HEK293 (cell line): Measurements from ENCODE around the gene MAN1B1.

ENCODE experiments used
- CTCF ChIA-PET: fragments of 350-600 bp; formaldehyde crosslinking; extraction: SDS; loops from one replicate; lab custom pipeline; 2021; ENCODE audit warnings: antibody characterized with exemption; lab: Yijun Ruan, JAX
- POLR2A ChIA-PET: fragments of 300-600 bp; formaldehyde crosslinking; extraction: SDS; loops from one replicate; lab custom pipeline; 2020; ENCODE audit warnings: antibody characterized with exemption, inconsistent platforms; lab: Yijun Ruan, JAX
- H3K27ac ChIP-seq: fragments of 200-500 bp; sonication (Bioruptor generic); 2 replicates; pipeline ENCODE4 v1.5.1; 2014; ENCODE audit warnings: low read depth, low read length, control low read depth, inconsistent platforms; ENCODE audit errors: extremely low read depth
- H3K36me3 ChIP-seq, 2 experiments: fragments of 200-500 bp in 1 of 2; sonication (Bioruptor generic) in 1 of 2; 1 replicate in 1 of 2; 2 replicates in 1 of 2; pipeline ENCODE4 v1.5.1; 2014 to 2017; ENCODE audit warnings: inconsistent platforms in 2 of 2, low read length in 2 of 2; ENCODE audit not compliant: control insufficient read depth in 2 of 2, insufficient read depth in 1 of 2
- H3K4me1 ChIP-seq: fragments of 200-500 bp; sonication (Bioruptor generic); 2 replicates; pipeline ENCODE4 v1.5.1; 2014; ENCODE audit warnings: mild to moderate bottlenecking, low read length, inconsistent platforms; ENCODE audit not compliant: control insufficient read depth, insufficient read depth
- H3K4me3 ChIP-seq: 2 replicates; pipeline ENCODE4 v1.5.1; 2011; ENCODE audit warnings: low read depth, mild to moderate bottlenecking, control low read depth, low read length, moderate library complexity
- H3K9me3 ChIP-seq: fragments of 200-500 bp; sonication (Bioruptor generic); 2 replicates; pipeline ENCODE4 v1.5.1; 2014; ENCODE audit warnings: low read depth, low read length, inconsistent platforms; ENCODE audit not compliant: control insufficient read depth, insufficient read depth
- GLIS1 ChIP-seq: fragments of 450-650 bp; formaldehyde crosslinking; IDR thresholded peaks from 2 replicates; pipeline ENCODE4 v1.5.1; 2016; ENCODE audit warnings: missing biosample characterization, missing genetic modification characterization
- KLF1 ChIP-seq: fragments of 450-650 bp; formaldehyde crosslinking; IDR thresholded peaks from 2 replicates; pipeline ENCODE4 v1.5.1; 2016; ENCODE audit warnings: missing biosample characterization, missing genetic modification characterization
- KLF10 ChIP-seq: fragments of 450-650 bp; IDR thresholded peaks from 2 replicates; pipeline ENCODE4 v1.5.1; 2018; ENCODE audit warnings: missing biosample characterization, mild to moderate bottlenecking, missing genetic modification characterization
- KLF9 ChIP-seq: fragments of 450-650 bp; formaldehyde crosslinking; IDR thresholded peaks from 2 replicates; pipeline ENCODE4 v1.5.1; 2016; ENCODE audit warnings: missing biosample characterization, missing genetic modification characterization, low read depth
- SP2 ChIP-seq: fragments of 450-650 bp; formaldehyde crosslinking; IDR thresholded peaks from 2 replicates; pipeline ENCODE4 v1.5.1; 2016; ENCODE audit warnings: missing biosample characterization, missing genetic modification characterization
- ZBTB20 ChIP-seq: fragments of 450-650 bp; formaldehyde crosslinking; IDR thresholded peaks from 2 replicates; pipeline ENCODE4 v1.5.1; 2016; ENCODE audit warnings: missing biosample characterization, missing genetic modification characterization
- ZBTB7A ChIP-seq: fragments of 450-650 bp; formaldehyde crosslinking; IDR thresholded peaks from 2 replicates; pipeline ENCODE4 v1.5.1; 2016; ENCODE audit warnings: low read depth, missing biosample characterization, missing genetic modification characterization
- ZNF112 ChIP-seq: fragments of 450-650 bp; formaldehyde crosslinking; IDR thresholded peaks from 2 replicates; pipeline ENCODE4 v1.5.0; 2017; ENCODE audit warnings: missing biosample characterization, missing genetic modification characterization
- ZNF335 ChIP-seq: fragments of 450-650 bp; formaldehyde crosslinking; conservative IDR thresholded peaks from 2 replicates; pipeline ENCODE4 v1.5.1; 2016; ENCODE audit warnings: missing biosample characterization, missing genetic modification characterization
- ZNF341 ChIP-seq: fragments of 450-650 bp; formaldehyde crosslinking; IDR thresholded peaks from 2 replicates; pipeline ENCODE4; 2016; ENCODE audit warnings: low read depth, missing biosample characterization, missing genetic modification characterization
- ZNF548 ChIP-seq: fragments of 450-650 bp; formaldehyde crosslinking; IDR thresholded peaks from 2 replicates; pipeline ENCODE4 v1.5.1; 2016; ENCODE audit warnings: missing biosample characterization, missing genetic modification characterization
- TF ChIP-seq, protein P1 (sequence below): fragments of 450-650 bp; formaldehyde crosslinking; IDR thresholded peaks from 2 replicates; pipeline ENCODE4 v1.5.1; 2017; ENCODE audit warnings: missing biosample characterization, missing genetic modification characterization
- TF ChIP-seq, protein P2 (sequence below): fragments of 450-650 bp; formaldehyde crosslinking; optimal IDR thresholded peaks from 2 replicates; pipeline ENCODE3; 2016; ENCODE audit warnings: missing biosample characterization, mild to moderate bottlenecking, missing genetic modification characterization
- TF ChIP-seq, protein P3 (sequence below): fragments of 450-650 bp; formaldehyde crosslinking; IDR thresholded peaks from 2 replicates; pipeline ENCODE4 v1.5.1; 2016; ENCODE audit warnings: missing biosample characterization, missing genetic modification characterization
- TF ChIP-seq, protein P4 (sequence below): sonication (generic); formaldehyde crosslinking; IDR thresholded peaks from 2 replicates; pipeline ENCODE4 v1.8.1; 2022; ENCODE audit warnings: mild to moderate bottlenecking, moderate library complexity, missing genetic modification reagents
- TF ChIP-seq, protein P5 (sequence below): fragments of 450-650 bp; formaldehyde crosslinking; IDR thresholded peaks from 2 replicates; pipeline ENCODE4 v1.5.1; 2016; ENCODE audit warnings: missing biosample characterization, missing genetic modification characterization

The MAN1B1 gene

DNA sequence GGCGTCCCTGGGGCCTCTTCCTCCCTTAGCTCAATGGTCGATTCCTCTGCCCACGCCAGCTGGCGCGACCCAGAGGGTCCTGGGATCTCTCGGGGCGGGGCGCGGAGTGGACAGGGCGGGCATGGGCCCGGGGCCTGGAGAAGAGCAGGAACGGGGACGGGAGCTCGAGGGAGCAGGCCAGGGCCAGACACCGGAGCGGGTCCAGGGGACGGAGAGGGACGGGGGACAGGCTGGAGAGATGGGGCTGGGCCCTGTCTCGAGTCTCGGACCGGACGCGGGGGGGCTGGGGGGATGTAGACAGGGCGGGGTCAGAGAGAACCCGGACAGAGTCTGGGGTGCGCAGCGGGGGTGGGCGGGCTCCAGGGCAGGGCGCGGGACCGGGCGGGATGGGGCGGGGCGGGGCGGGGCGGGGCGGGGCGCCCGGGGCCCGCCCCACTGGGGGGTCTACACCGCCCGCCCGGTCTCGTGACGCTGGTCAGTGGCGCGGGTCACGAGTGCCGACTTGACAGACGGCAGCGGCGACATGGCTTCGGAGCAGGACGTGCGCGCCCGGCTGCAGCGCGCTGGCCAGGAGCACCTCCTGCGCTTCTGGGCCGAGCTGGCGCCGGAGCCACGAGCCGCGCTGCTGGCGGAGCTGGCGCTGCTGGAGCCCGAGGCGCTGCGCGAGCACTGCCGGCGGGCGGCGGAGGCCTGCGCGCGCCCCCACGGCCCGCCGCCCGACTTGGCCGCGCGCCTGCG is 9.6 kb upstream of the MAN1B1 start, which contains the start of gene UAP1L1:
Gene UAP1L1, plus strand, starts transcription at position 508 of the 738 bp plus-strand sequence. Its CDS starts 16 bp downstream, at position 524.
- Histone ChIP-seq H3K9me3 (no peaks in the 10 kb centered on the region), H3K27ac (peak within 1 kb of the TSS; percentile 46; the same call in 1 of the 2 replicates), H3K4me3 (peak within 1 kb of the TSS; percentile 43), H3K4me1 (no peaks in the 10 kb centered on the region; the same call in 1 of the 2 replicates), H3K36me3 (peaks cover 0 to 34% of the 10 kb centered on the region in 2 experiments; a peak in 1 of 3 replicates)
- TF ChIP-seq SP2 (peak; percentile 20; the same call in 1 of the 2 replicates), KLF1 (peak; percentile 64), GLIS1 (tag by site-specific recombination) (peak; percentile 35; the same call in 1 of the 2 replicates), ZNF548 (tag by site-specific recombination) (no peak), ZNF341 (tag by site-specific recombination) (no peak), KLF10 (tag by site-specific recombination) (no peak), ZNF335 (peak; percentile 75), ZBTB20 (tag by site-specific recombination) (peak; percentile 36; the same call in 1 of the 2 replicates), ZNF112 (tag by site-specific recombination) (no peak), ZBTB7A (tag by site-specific recombination) (no peak), KLF9 (tag by site-specific recombination) (0 out of 2 replicates have a peak, but pooled peaks have one; percentile 16)
- TF ChIP-seq, protein P1, sequence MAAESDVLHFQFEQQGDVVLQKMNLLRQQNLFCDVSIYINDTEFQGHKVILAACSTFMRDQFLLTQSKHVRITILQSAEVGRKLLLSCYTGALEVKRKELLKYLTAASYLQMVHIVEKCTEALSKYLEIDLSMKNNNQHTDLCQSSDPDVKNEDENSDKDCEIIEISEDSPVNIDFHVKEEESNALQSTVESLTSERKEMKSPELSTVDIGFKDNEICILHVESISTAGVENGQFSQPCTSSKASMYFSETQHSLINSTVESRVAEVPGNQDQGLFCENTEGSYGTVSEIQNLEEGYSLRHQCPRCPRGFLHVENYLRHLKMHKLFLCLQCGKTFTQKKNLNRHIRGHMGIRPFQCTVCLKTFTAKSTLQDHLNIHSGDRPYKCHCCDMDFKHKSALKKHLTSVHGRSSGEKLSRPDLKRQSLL (tag by site-specific recombination) = peak; percentile 92
- TF ChIP-seq, protein P2, sequence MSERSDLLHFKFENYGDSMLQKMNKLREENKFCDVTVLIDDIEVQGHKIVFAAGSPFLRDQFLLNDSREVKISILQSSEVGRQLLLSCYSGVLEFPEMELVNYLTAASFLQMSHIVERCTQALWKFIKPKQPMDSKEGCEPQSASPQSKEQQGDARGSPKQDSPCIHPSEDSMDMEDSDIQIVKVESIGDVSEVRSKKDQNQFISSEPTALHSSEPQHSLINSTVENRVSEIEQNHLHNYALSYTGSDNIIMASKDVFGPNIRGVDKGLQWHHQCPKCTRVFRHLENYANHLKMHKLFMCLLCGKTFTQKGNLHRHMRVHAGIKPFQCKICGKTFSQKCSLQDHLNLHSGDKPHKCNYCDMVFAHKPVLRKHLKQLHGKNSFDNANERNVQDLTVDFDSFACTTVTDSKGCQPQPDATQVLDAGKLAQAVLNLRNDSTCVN = peak; percentile 55
- TF ChIP-seq, protein P3, sequence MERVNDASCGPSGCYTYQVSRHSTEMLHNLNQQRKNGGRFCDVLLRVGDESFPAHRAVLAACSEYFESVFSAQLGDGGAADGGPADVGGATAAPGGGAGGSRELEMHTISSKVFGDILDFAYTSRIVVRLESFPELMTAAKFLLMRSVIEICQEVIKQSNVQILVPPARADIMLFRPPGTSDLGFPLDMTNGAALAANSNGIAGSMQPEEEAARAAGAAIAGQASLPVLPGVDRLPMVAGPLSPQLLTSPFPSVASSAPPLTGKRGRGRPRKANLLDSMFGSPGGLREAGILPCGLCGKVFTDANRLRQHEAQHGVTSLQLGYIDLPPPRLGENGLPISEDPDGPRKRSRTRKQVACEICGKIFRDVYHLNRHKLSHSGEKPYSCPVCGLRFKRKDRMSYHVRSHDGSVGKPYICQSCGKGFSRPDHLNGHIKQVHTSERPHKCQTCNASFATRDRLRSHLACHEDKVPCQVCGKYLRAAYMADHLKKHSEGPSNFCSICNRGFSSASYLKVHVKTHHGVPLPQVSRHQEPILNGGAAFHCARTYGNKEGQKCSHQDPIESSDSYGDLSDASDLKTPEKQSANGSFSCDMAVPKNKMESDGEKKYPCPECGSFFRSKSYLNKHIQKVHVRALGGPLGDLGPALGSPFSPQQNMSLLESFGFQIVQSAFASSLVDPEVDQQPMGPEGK (tag by site-specific recombination) = peak; percentile 18; the same call in 1 of the 2 replicates
- TF ChIP-seq, protein P4, sequence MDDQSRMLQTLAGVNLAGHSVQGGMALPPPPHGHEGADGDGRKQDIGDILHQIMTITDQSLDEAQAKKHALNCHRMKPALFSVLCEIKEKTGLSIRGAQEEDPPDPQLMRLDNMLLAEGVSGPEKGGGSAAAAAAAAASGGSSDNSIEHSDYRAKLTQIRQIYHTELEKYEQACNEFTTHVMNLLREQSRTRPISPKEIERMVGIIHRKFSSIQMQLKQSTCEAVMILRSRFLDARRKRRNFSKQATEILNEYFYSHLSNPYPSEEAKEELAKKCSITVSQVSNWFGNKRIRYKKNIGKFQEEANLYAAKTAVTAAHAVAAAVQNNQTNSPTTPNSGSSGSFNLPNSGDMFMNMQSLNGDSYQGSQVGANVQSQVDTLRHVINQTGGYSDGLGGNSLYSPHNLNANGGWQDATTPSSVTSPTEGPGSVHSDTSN = peak; percentile 66; the same call in 1 of the 2 replicates
- TF ChIP-seq, protein P5, sequence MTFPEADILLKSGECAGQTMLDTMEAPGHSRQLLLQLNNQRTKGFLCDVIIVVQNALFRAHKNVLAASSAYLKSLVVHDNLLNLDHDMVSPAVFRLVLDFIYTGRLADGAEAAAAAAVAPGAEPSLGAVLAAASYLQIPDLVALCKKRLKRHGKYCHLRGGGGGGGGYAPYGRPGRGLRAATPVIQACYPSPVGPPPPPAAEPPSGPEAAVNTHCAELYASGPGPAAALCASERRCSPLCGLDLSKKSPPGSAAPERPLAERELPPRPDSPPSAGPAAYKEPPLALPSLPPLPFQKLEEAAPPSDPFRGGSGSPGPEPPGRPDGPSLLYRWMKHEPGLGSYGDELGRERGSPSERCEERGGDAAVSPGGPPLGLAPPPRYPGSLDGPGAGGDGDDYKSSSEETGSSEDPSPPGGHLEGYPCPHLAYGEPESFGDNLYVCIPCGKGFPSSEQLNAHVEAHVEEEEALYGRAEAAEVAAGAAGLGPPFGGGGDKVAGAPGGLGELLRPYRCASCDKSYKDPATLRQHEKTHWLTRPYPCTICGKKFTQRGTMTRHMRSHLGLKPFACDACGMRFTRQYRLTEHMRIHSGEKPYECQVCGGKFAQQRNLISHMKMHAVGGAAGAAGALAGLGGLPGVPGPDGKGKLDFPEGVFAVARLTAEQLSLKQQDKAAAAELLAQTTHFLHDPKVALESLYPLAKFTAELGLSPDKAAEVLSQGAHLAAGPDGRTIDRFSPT (tag by site-specific recombination) = 0 out of 2 replicates have a peak, but pooled peaks have one; percentile 27
- ChIA-PET POLR2A (interaction anchor here (1.0 to 2.3 kb wide), 5 partner anchors 9 to 164 kb away, joined by 3 to 21 read pairs (median 6); partner anchors contain the start of genes ENTPD2, MAN1B1 and TUBB4B), CTCF (interaction anchor here (0.6 to 2.6 kb wide), 5 partner anchors 9 to 191 kb away, joined by 3 to 16 read pairs (median 9); partner anchors contain the start of genes MAN1B1 and TRAF2)
